GM23338 (cell line): ENCODE measurements around the gene EIF4G3. TPM values are rescaled to one million over a fixed set of nuclear protein-coding genes. Genes with fewer than 3 reads are reported as not detected.

Experiments
- ATAC-seq: fragments of 200-7000 bp; cut with Tn5 transposase; 3 replicates; pipeline ENCODE4 v1.9.1; 2020
- DNase-seq: peaks from one replicate; pipeline ENCODE4 v3.0.0-alpha.2; 2015; ENCODE audit warnings: low spot score
- H2AFZ ChIP-seq: fragments of 200-600 bp; sonication (generic); 2 replicates; pipeline ENCODE4 v1.8.0; 2016; ENCODE audit warnings: antibody characterized with exemption, mild to moderate bottlenecking, moderate library complexity
- H3F3A ChIP-seq: fragments of 200-600 bp; sonication (generic); replicated peaks from 2 replicates; pipeline ENCODE4 v1.8.0; 2017; ENCODE audit warnings: antibody characterized with exemption, mixed run types, low read depth
- H3K27ac ChIP-seq: fragments of 200-600 bp; sonication (generic); 2 replicates; pipeline ENCODE4 v1.6.1; 2016; ENCODE audit warnings: low read depth
- H3K27me3 ChIP-seq: fragments of 200-600 bp; sonication (generic); 2 replicates; pipeline ENCODE4 v1.8.0; 2016; ENCODE audit warnings: mild to moderate bottlenecking, mixed run types, moderate library complexity; ENCODE audit not compliant: insufficient read depth
- H3K36me3 ChIP-seq: fragments of 200-600 bp; sonication (generic); 2 replicates; pipeline ENCODE4 v1.8.0; 2016; ENCODE audit warnings: mild to moderate bottlenecking; ENCODE audit not compliant: insufficient read depth
- H3K4me1 ChIP-seq: fragments of 200-600 bp; sonication (generic); 2 replicates; pipeline ENCODE4 v1.8.0; 2016; ENCODE audit warnings: mild to moderate bottlenecking, moderate library complexity; ENCODE audit not compliant: insufficient read depth
- H3K4me2 ChIP-seq: fragments of 200-600 bp; sonication (generic); 2 replicates; pipeline ENCODE4 v1.7.1; 2017; ENCODE audit warnings: mixed run types
- H3K4me3 ChIP-seq: fragments of 200-600 bp; sonication (generic); 2 replicates; pipeline ENCODE4 v1.6.1; 2016; ENCODE audit warnings: mixed run types
- H3K79me2 ChIP-seq: fragments of 200-600 bp; sonication (generic); replicated peaks from 2 replicates; pipeline ENCODE4 v1.8.0; 2017; ENCODE audit warnings: mild to moderate bottlenecking; ENCODE audit not compliant: insufficient read depth
- H3K9me2 ChIP-seq: fragments of 200-600 bp; sonication (generic); 2 replicates; pipeline ENCODE4 v1.8.0; 2017; ENCODE audit not compliant: insufficient read depth
- H4K20me1 ChIP-seq: fragments of 200-600 bp; sonication (generic); replicated peaks from 2 replicates; pipeline ENCODE4 v1.8.0; 2017; ENCODE audit warnings: mild to moderate bottlenecking; ENCODE audit not compliant: insufficient read depth
- H3K27ac Mint-ChIP-seq: 2 replicates; pipeline ENCODE4 v1.8.0; 2020; ENCODE audit warnings: inconsistent platforms, mild to moderate bottlenecking, moderate library complexity, mixed read lengths
- H3K27me3 Mint-ChIP-seq: 3 replicates; pipeline ENCODE4 v1.8.0; 2022; ENCODE audit warnings: low read depth, mild to moderate bottlenecking, moderate library complexity, mixed read lengths, inconsistent platforms; ENCODE audit not compliant: insufficient read depth, poor library complexity
- H3K36me3 Mint-ChIP-seq: 3 replicates; pipeline ENCODE4 v1.8.0; 2021; ENCODE audit warnings: low read depth, mild to moderate bottlenecking, inconsistent platforms, moderate library complexity, mixed read lengths
- H3K4me1 Mint-ChIP-seq: 3 replicates; pipeline ENCODE4 v1.8.0; 2020; ENCODE audit warnings: mild to moderate bottlenecking, inconsistent platforms, mixed read lengths
- H3K4me3 Mint-ChIP-seq: 3 replicates; pipeline ENCODE4 v1.8.0; 2021; ENCODE audit warnings: moderate library complexity, mild to moderate bottlenecking, inconsistent platforms, mixed read lengths
- H3K9me3 Mint-ChIP-seq: 3 replicates; pipeline ENCODE4 v1.8.0; 2020; ENCODE audit warnings: moderate library complexity, mild to moderate bottlenecking, inconsistent platforms, mixed read lengths
- CTCF ChIP-seq, 2 experiments: fragments of 200-600 bp in 1 of 2; sonication (generic) in 1 of 2; conservative IDR thresholded peaks; 2 replicates each; pipeline versions ENCODE4 v1.5.1 to v1.6.1; 2016 to 2017; ENCODE audit warnings: antibody characterized with exemption in 2 of 2, low read depth in 2 of 2, mild to moderate bottlenecking in 2 of 2, moderate library complexity in 1 of 2
- JUNB ChIP-seq: IDR thresholded peaks from one replicate; pipeline ENCODE4 v1.6.1; 2016; ENCODE audit warnings: antibody characterized with exemption; ENCODE audit not compliant: unreplicated experiment
- NANOG ChIP-seq: IDR thresholded peaks from 2 replicates; pipeline ENCODE4 v1.6.1; 2016; ENCODE audit warnings: antibody characterized with exemption, borderline replicate concordance
- ZNF114 ChIP-seq: fragments of 250-450 bp; sonication (Bioruptor Pico); IDR thresholded peaks from 2 replicates; pipeline ENCODE4 v1.5.0; 2020; ENCODE audit warnings: mild to moderate bottlenecking, moderate library complexity
- ZNF331 ChIP-seq: fragments of 250-450 bp; sonication (Bioruptor Pico); IDR thresholded peaks from 2 replicates; pipeline ENCODE4 v1.5.0; 2020; ENCODE audit warnings: low read depth, mild to moderate bottlenecking, moderate library complexity
- polyA plus RNA-seq: library from polyadenylated mRNA; unstranded; fragments of >200 nt; fragmentation: Nextera tagmentation; extraction: Ambion mirVana; gene quantifications from 2 replicates; pipeline ENCODE4 v1.2.1, GENCODE V29; 2016
- total RNA-seq: library from RNA; depleted of rRNA; stranded (reverse); fragments of >200 nt; shearing (Covaris generic); gene quantifications from 2 replicates; pipeline ENCODE4 v1.2.3, GENCODE V29; 2014
- TF ChIP-seq, protein P1 (sequence below): fragments of 250-450 bp; sonication (Bioruptor Pico); IDR thresholded peaks from 2 replicates; pipeline ENCODE4 v1.5.0; 2020; ENCODE audit warnings: mild to moderate bottlenecking, moderate library complexity
- TF ChIP-seq, protein P2 (sequence below): IDR thresholded peaks from 2 replicates; pipeline ENCODE4 v1.6.1; 2016; ENCODE audit warnings: antibody characterized with exemption
- TF ChIP-seq, protein P3 (sequence below): IDR thresholded peaks from one replicate; pipeline ENCODE4 v1.6.1; 2018; ENCODE audit warnings: antibody characterized with exemption; ENCODE audit not compliant: unreplicated experiment

Gene EIF4G3
- total and polyA plus RNA-seq, 2 experiments from 2014 or later = 37.9 to 68.1 TPM

DNA sequence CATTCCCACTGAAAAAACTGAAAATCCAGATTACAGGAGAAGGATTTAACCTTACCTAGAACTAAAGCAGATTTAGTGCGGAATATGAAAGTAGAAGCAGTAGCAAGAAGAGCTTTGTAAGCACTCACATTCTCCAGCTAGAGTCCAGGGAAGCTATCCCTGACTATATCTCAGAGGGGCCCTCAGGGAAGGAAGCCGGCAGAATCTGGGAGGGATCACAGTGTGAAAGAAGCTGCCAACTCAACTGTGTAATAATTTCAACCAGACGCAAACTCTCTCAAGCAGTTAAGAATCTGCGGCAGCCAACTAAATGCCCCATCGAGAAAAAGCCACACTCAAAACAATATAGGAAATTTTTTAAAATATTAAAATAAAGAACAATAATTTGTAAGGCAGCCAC lies 163.8 kb downstream of the EIF4G3 start:
- H3K27me3 ChIP-seq = no peaks in the 10 kb centered on the region
- H3K79me2 ChIP-seq = peaks cover 92% of the 10 kb centered on the region
- no peak overlapping the region for H3K4me3 ChIP-seq
- H3F3A ChIP-seq = no peaks in the 10 kb centered on the region
- DNase-seq = no peak
- Mint-ChIP-seq H3K4me3 (no peak overlapping the region), H3K9me3 (no peaks in the 10 kb centered on the region), H3K36me3 (0 out of 3 replicates have a peak, but pooled peaks cover 3% of the 10 kb centered on the region), H3K27me3 (peaks cover 2% of the 10 kb centered on the region), H3K27ac (no peak overlapping the region), H3K4me1 (peaks cover 4% of the 10 kb centered on the region)
- no peaks in the 10 kb centered on the region for H3K36me3 ChIP-seq
- no peak; the same call in 2 of the 3 replicates for ATAC-seq
- H3K9me2 ChIP-seq = no peaks in the 10 kb centered on the region
- H3K4me1 ChIP-seq = no peaks in the 10 kb centered on the region
- no peak for TF ChIP-seq ZNF331 (CRISPR knock-in tag)
- TF ChIP-seq, protein P1, sequence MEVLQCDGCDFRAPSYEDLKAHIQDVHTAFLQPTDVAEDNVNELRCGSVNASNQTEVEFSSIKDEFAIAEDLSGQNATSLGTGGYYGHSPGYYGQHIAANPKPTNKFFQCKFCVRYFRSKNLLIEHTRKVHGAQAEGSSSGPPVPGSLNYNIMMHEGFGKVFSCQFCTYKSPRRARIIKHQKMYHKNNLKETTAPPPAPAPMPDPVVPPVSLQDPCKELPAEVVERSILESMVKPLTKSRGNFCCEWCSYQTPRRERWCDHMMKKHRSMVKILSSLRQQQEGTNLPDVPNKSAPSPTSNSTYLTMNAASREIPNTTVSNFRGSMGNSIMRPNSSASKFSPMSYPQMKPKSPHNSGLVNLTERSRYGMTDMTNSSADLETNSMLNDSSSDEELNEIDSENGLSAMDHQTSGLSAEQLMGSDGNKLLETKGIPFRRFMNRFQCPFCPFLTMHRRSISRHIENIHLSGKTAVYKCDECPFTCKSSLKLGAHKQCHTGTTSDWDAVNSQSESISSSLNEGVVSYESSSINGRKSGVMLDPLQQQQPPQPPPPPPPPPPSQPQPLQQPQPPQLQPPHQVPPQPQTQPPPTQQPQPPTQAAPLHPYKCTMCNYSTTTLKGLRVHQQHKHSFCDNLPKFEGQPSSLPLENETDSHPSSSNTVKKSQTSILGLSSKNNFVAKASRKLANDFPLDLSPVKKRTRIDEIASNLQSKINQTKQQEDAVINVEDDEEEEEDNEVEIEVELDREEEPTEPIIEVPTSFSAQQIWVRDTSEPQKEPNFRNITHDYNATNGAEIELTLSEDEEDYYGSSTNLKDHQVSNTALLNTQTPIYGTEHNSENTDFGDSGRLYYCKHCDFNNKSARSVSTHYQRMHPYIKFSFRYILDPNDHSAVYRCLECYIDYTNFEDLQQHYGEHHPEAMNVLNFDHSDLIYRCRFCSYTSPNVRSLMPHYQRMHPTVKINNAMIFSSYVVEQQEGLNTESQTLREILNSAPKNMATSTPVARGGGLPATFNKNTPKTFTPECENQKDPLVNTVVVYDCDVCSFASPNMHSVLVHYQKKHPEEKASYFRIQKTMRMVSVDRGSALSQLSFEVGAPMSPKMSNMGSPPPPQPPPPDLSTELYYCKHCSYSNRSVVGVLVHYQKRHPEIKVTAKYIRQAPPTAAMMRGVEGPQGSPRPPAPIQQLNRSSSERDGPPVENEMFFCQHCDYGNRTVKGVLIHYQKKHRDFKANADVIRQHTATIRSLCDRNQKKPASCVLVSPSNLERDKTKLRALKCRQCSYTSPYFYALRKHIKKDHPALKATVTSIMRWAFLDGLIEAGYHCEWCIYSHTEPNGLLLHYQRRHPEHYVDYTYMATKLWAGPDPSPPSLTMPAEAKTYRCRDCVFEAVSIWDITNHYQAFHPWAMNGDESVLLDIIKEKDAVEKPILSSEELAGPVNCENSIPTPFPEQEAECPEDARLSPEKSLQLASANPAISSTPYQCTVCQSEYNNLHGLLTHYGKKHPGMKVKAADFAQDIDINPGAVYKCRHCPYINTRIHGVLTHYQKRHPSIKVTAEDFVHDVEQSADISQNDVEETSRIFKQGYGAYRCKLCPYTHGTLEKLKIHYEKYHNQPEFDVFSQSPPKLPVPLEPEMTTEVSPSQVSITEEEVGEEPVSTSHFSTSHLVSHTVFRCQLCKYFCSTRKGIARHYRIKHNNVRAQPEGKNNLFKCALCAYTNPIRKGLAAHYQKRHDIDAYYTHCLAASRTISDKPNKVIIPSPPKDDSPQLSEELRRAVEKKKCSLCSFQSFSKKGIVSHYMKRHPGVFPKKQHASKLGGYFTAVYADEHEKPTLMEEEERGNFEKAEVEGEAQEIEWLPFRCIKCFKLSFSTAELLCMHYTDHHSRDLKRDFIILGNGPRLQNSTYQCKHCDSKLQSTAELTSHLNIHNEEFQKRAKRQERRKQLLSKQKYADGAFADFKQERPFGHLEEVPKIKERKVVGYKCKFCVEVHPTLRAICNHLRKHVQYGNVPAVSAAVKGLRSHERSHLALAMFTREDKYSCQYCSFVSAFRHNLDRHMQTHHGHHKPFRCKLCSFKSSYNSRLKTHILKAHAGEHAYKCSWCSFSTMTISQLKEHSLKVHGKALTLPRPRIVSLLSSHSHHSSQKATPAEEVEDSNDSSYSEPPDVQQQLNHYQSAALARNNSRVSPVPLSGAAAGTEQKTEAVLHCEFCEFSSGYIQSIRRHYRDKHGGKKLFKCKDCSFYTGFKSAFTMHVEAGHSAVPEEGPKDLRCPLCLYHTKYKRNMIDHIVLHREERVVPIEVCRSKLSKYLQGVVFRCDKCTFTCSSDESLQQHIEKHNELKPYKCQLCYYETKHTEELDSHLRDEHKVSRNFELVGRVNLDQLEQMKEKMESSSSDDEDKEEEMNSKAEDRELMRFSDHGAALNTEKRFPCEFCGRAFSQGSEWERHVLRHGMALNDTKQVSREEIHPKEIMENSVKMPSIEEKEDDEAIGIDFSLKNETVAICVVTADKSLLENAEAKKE (CRISPR knock-in tag) = no peak
- TF ChIP-seq JUNB = no peak
- TF ChIP-seq, protein P2, sequence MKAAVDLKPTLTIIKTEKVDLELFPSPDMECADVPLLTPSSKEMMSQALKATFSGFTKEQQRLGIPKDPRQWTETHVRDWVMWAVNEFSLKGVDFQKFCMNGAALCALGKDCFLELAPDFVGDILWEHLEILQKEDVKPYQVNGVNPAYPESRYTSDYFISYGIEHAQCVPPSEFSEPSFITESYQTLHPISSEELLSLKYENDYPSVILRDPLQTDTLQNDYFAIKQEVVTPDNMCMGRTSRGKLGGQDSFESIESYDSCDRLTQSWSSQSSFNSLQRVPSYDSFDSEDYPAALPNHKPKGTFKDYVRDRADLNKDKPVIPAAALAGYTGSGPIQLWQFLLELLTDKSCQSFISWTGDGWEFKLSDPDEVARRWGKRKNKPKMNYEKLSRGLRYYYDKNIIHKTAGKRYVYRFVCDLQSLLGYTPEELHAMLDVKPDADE = no peak
- TF ChIP-seq, protein P3, sequence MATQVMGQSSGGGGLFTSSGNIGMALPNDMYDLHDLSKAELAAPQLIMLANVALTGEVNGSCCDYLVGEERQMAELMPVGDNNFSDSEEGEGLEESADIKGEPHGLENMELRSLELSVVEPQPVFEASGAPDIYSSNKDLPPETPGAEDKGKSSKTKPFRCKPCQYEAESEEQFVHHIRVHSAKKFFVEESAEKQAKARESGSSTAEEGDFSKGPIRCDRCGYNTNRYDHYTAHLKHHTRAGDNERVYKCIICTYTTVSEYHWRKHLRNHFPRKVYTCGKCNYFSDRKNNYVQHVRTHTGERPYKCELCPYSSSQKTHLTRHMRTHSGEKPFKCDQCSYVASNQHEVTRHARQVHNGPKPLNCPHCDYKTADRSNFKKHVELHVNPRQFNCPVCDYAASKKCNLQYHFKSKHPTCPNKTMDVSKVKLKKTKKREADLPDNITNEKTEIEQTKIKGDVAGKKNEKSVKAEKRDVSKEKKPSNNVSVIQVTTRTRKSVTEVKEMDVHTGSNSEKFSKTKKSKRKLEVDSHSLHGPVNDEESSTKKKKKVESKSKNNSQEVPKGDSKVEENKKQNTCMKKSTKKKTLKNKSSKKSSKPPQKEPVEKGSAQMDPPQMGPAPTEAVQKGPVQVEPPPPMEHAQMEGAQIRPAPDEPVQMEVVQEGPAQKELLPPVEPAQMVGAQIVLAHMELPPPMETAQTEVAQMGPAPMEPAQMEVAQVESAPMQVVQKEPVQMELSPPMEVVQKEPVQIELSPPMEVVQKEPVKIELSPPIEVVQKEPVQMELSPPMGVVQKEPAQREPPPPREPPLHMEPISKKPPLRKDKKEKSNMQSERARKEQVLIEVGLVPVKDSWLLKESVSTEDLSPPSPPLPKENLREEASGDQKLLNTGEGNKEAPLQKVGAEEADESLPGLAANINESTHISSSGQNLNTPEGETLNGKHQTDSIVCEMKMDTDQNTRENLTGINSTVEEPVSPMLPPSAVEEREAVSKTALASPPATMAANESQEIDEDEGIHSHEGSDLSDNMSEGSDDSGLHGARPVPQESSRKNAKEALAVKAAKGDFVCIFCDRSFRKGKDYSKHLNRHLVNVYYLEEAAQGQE = no peak
- TF ChIP-seq CTCF (conservative IDR thresholded peaks at IDR 0.05; ENCODE audit: low read depth in 2 of 2) = no peak
- TF ChIP-seq NANOG = no peak
- no peak for TF ChIP-seq ZNF114 (CRISPR knock-in tag)
- H4K20me1 ChIP-seq = peaks cover 17% of the 10 kb centered on the region
- no peak overlapping the region for H2AFZ ChIP-seq
- H3K4me2 ChIP-seq = no peak overlapping the region
- no peak overlapping the region for H3K27ac ChIP-seq
